HEK293 (cell line): ENCODE measurements around the gene RAB7A.
A peak's percentile ranks its signal among the peaks of the same experiment; 100 is the strongest.

Experiments used
- HIC1 ChIP-seq: fragments of 450-650 bp; formaldehyde crosslinking; IDR thresholded peaks from 2 replicates; pipeline ENCODE4 v1.5.1; 2016; ENCODE audit warnings: missing biosample characterization, missing genetic modification characterization
- INSM2 ChIP-seq: fragments of 450-650 bp; formaldehyde crosslinking; IDR thresholded peaks from 2 replicates; pipeline ENCODE4 v1.5.1; 2016; ENCODE audit warnings: missing biosample characterization, missing genetic modification characterization
- KLF7 ChIP-seq: fragments of 450-650 bp; formaldehyde crosslinking; IDR thresholded peaks from 2 replicates; pipeline ENCODE4 v1.5.1; 2016; ENCODE audit warnings: missing biosample characterization, missing genetic modification characterization, borderline replicate concordance
- OVOL3 ChIP-seq: fragments of 450-650 bp; formaldehyde crosslinking; IDR thresholded peaks from 2 replicates; pipeline ENCODE4 v1.5.1; 2016; ENCODE audit warnings: missing biosample characterization, missing genetic modification characterization
- PATZ1 ChIP-seq: fragments of 450-650 bp; formaldehyde crosslinking; IDR thresholded peaks from 2 replicates; pipeline ENCODE4 v1.5.1; 2016; ENCODE audit warnings: missing biosample characterization, missing genetic modification characterization
- PRDM10 ChIP-seq: fragments of 450-650 bp; formaldehyde crosslinking; IDR thresholded peaks from 2 replicates; pipeline ENCODE4 v1.5.1; 2016; ENCODE audit warnings: missing biosample characterization, missing genetic modification characterization
- REPIN1 ChIP-seq: fragments of 450-650 bp; formaldehyde crosslinking; IDR thresholded peaks from 2 replicates; pipeline ENCODE4 v1.5.1; 2017; ENCODE audit warnings: missing biosample characterization, missing genetic modification characterization, low read depth
- SP3 ChIP-seq: fragments of 450-650 bp; formaldehyde crosslinking; IDR thresholded peaks from 2 replicates; pipeline ENCODE4 v1.5.1; 2016; ENCODE audit warnings: missing biosample characterization, missing genetic modification characterization
- ZBTB11 ChIP-seq: fragments of 450-650 bp; formaldehyde crosslinking; conservative IDR thresholded peaks from 2 replicates; pipeline ENCODE4 v1.5.1; 2016; ENCODE audit warnings: low read depth, missing biosample characterization, missing genetic modification characterization
- ZNF10 ChIP-seq: fragments of 450-650 bp; formaldehyde crosslinking; IDR thresholded peaks from 2 replicates; pipeline ENCODE4 v1.5.1; 2017; ENCODE audit warnings: missing biosample characterization, missing genetic modification characterization
- ZNF16 ChIP-seq: fragments of 450-650 bp; formaldehyde crosslinking; IDR thresholded peaks from 2 replicates; pipeline ENCODE4 v1.5.1; 2016; ENCODE audit warnings: low read depth, missing biosample characterization, missing genetic modification characterization
- ZNF174 ChIP-seq: fragments of 450-650 bp; formaldehyde crosslinking; IDR thresholded peaks from 2 replicates; pipeline ENCODE4 v1.5.0; 2017; ENCODE audit warnings: missing biosample characterization, mild to moderate bottlenecking, missing genetic modification characterization
- ZNF280C ChIP-seq: fragments of 450-650 bp; formaldehyde crosslinking; IDR thresholded peaks from 2 replicates; pipeline ENCODE4 v1.5.1; 2016; ENCODE audit warnings: missing biosample characterization, missing genetic modification characterization
- ZNF302 ChIP-seq: fragments of 450-650 bp; formaldehyde crosslinking; IDR thresholded peaks from 2 replicates; pipeline ENCODE4 v1.5.1; 2016; ENCODE audit warnings: missing biosample characterization, missing genetic modification characterization, low read depth
- ZNF335 ChIP-seq: fragments of 450-650 bp; formaldehyde crosslinking; conservative IDR thresholded peaks from 2 replicates; pipeline ENCODE4 v1.5.1; 2016; ENCODE audit warnings: missing biosample characterization, missing genetic modification characterization
- ZNF362 ChIP-seq: fragments of 450-650 bp; formaldehyde crosslinking; IDR thresholded peaks from 2 replicates; pipeline ENCODE4 v1.5.1; 2016; ENCODE audit warnings: missing biosample characterization, missing genetic modification characterization
- ZNF391 ChIP-seq: fragments of 450-650 bp; formaldehyde crosslinking; IDR thresholded peaks from 2 replicates; pipeline ENCODE4 v1.5.1; 2016; ENCODE audit warnings: low read depth, missing biosample characterization, missing genetic modification characterization, borderline replicate concordance
- ZNF426 ChIP-seq: fragments of 450-650 bp; formaldehyde crosslinking; IDR thresholded peaks from 2 replicates; pipeline ENCODE4 v1.5.1; 2017; ENCODE audit warnings: missing biosample characterization, missing genetic modification characterization, mild to moderate bottlenecking, inconsistent platforms, moderate library complexity
- ZNF530 ChIP-seq: fragments of 450-650 bp; formaldehyde crosslinking; IDR thresholded peaks from 2 replicates; pipeline ENCODE4 v1.5.1; 2016; ENCODE audit warnings: low read depth, missing biosample characterization, missing genetic modification characterization
- ZNF560 ChIP-seq: fragments of 450-650 bp; formaldehyde crosslinking; IDR thresholded peaks from 2 replicates; pipeline ENCODE4 v1.5.1; 2017; ENCODE audit warnings: missing biosample characterization, missing genetic modification characterization, borderline replicate concordance
- ZNF621 ChIP-seq: fragments of 450-650 bp; formaldehyde crosslinking; IDR thresholded peaks from 2 replicates; pipeline ENCODE4 v1.5.1; 2017; ENCODE audit warnings: missing biosample characterization, missing genetic modification characterization

The RAB7A gene

GRCh38 chr3:128680603-128681368 lies 45.2 kb upstream of the RAB7A start (continued):
- peak; percentile 82 for TF ChIP-seq ZBTB11
- TF ChIP-seq ZNF280C (tag by site-specific recombination) = no peak
- TF ChIP-seq ZNF335 (tag by site-specific recombination) = peak; percentile 100
- peak; percentile 78 for TF ChIP-seq SP3 (tag by site-specific recombination)
- TF ChIP-seq PRDM10 (tag by site-specific recombination) = peak; percentile 82; the same call in 1 of the 2 replicates
- no peak for TF ChIP-seq ZNF530 (tag by site-specific recombination)
- TF ChIP-seq REPIN1 (tag by site-specific recombination) = 0 out of 2 replicates have a peak, but pooled peaks have one; percentile 42
- TF ChIP-seq ZNF560 = no peak
- TF ChIP-seq KLF7 = peak; percentile 76; the same call in 1 of the 2 replicates
- TF ChIP-seq ZNF391 (tag by site-specific recombination) = 0 out of 2 replicates have a peak, but pooled peaks have one; percentile 57
- TF ChIP-seq ZNF10 (tag by site-specific recombination) = 0 out of 2 replicates have a peak, but pooled peaks have one; percentile 15
- TF ChIP-seq ZNF302 (tag by site-specific recombination) = no peak
- no peak for TF ChIP-seq ZNF362 (tag by site-specific recombination)
- peak; percentile 42; the same call in 1 of the 2 replicates for TF ChIP-seq INSM2 (tag by site-specific recombination)
- TF ChIP-seq OVOL3 (tag by site-specific recombination) = no peak
- no peak for TF ChIP-seq ZNF426 (tag by site-specific recombination)
- no peak for TF ChIP-seq ZNF174 (tag by site-specific recombination)
- peak; percentile 97 for TF ChIP-seq PATZ1
- TF ChIP-seq ZNF621 (tag by site-specific recombination) = no peak
- TF ChIP-seq HIC1 (tag by site-specific recombination) = no peak
- no peak for TF ChIP-seq ZNF16 (tag by site-specific recombination)
